Endothelial cell of umbilical vein (primary cell): Measurements from ENCODE around the gene CATSPERD.

Experiments used
- CTCF ChIP-seq, 2 donors: IDR thresholded peaks; 1 replicate in 1 of 2; 2 replicates in 1 of 2; pipeline ENCODE4 v1.5.1; 2011; ENCODE audit warnings: low read length in 2 of 2, mild to moderate bottlenecking in 2 of 2, moderate library complexity in 2 of 2, control low read depth in 1 of 2, inconsistent platforms in 1 of 2, low read depth in 1 of 2; ENCODE audit not compliant: insufficient read depth in 1 of 2; ENCODE audit errors: extremely low read depth in 1 of 2
- EZH2 ChIP-seq: IDR thresholded peaks from 2 replicates; pipeline ENCODE4 v1.6.1; 2012; ENCODE audit warnings: borderline replicate concordance, low read depth, mild to moderate bottlenecking, moderate library complexity, low read length, inconsistent platforms; ENCODE audit not compliant: severe bottlenecking
- FOS ChIP-seq: IDR thresholded peaks from 2 replicates; pipeline ENCODE4 v1.6.1; 2011; ENCODE audit warnings: mild to moderate bottlenecking, low read length, moderate library complexity, borderline replicate concordance; ENCODE audit not compliant: insufficient read depth
- GATA2 ChIP-seq: IDR thresholded peaks from 2 replicates; pipeline ENCODE4 v1.7.0; 2011; ENCODE audit warnings: low read depth, mild to moderate bottlenecking, moderate library complexity, mixed read lengths, low read length; ENCODE audit not compliant: insufficient read length, insufficient read depth
- JUN ChIP-seq: IDR thresholded peaks from 2 replicates; pipeline ENCODE4 v1.6.1; 2011; ENCODE audit warnings: borderline replicate concordance, low read depth; ENCODE audit not compliant: insufficient read length, insufficient read depth
- MAX ChIP-seq: IDR thresholded peaks from 2 replicates; pipeline ENCODE4 v1.6.1; 2011; ENCODE audit not compliant: insufficient read depth, insufficient read length
- POLR2A ChIP-seq: IDR thresholded peaks from 2 replicates; pipeline ENCODE4 v1.6.1; 2012; ENCODE audit warnings: low read depth, mild to moderate bottlenecking, control low read depth, low read length
- POLR2AphosphoS5 ChIP-seq: IDR thresholded peaks from 2 replicates; pipeline ENCODE4 v1.6.1; 2012; ENCODE audit warnings: low read depth, mild to moderate bottlenecking, control low read depth, low read length, moderate library complexity; ENCODE audit not compliant: insufficient read depth

- TF ChIP-seq CTCF (IDR thresholded peaks at IDR 0.05; ENCODE audit: extremely low read depth in 1 of 2, insufficient read depth in 1 of 2, low read depth in 1 of 2, low read length in 2 of 2) (no peak), EZH2 (no peak), POLR2AphosphoS5 (peak; percentile 18), MAX (no peak), POLR2A (no peak), JUN (no peak), FOS (no peak), GATA2 (no peak)
Observed at GRCh38 chr19:5706876-5707573, 13.4 kb upstream of the CATSPERD start.
